22Rv1 (cell line): Measurements from ENCODE around the gene SEC22C.

Experiments used
- CTCF ChIP-seq: fragments of 450-650 bp; IDR thresholded peaks from 2 replicates; pipeline ENCODE4 v1.5.1; 2017; ENCODE audit warnings: mild to moderate bottlenecking
- ZFX ChIP-seq: fragments of 450-650 bp; IDR thresholded peaks from 2 replicates; pipeline ENCODE4 v1.6.1; 2017; ENCODE audit warnings: antibody characterized with exemption, borderline replicate concordance

- TF ChIP-seq CTCF = no peak
- no peak for TF ChIP-seq ZFX
These were observed 40.7 kb downstream of the SEC22C start for GRCh38 chr3:42541079-42541478.
